ENCODE data around the gene ARHGAP32.
"Not testable (repeated sequence)": the region's sequence is repeated elsewhere in the genome, so short reads cannot be mapped to it uniquely, and the experiment has no call there.

The ARHGAP32 gene

GRCh38 chr11:129185082-129185481, 7.0 kb downstream of the ARHGAP32 start:
- ATAC-seq (replicated peaks); H3K36me3 Mint-ChIP-seq (ENCODE audit: insufficient read depth); H3K4me3 Mint-ChIP-seq; H3K9me3 Mint-ChIP-seq; H3K27me3 Mint-ChIP-seq; H3K4me1 Mint-ChIP-seq (ENCODE audit: low read depth in 2 of 2); H3K27ac Mint-ChIP-seq; DNase-seq: not testable (repeated sequence)

GRCh38 chr11:129184581-129184980, 7.5 kb downstream of the ARHGAP32 start:
- Mint-ChIP-seq H3K27ac (no peak overlapping the region), H3K9me3 (no peaks in the 10 kb centered on the region), H3K27me3 (no peaks in the 10 kb centered on the region), H3K36me3 (ENCODE audit: insufficient read depth) (no peaks in the 10 kb centered on the region), H3K4me1 (ENCODE audit: low read depth in 2 of 2) (no peaks in the 10 kb centered on the region), H3K4me3 (no peak overlapping the region)
- DNase-seq (no peak), ATAC-seq (replicated peaks) (no peak)

- no peaks in the 10 kb centered on the region for H3K27me3 Mint-ChIP-seq
- no peaks in the 10 kb centered on the region for H3K36me3 Mint-ChIP-seq (ENCODE audit: insufficient read depth)
- no peak for ATAC-seq (replicated peaks)
- DNase-seq: no peak
- no peak overlapping the region for H3K4me3 Mint-ChIP-seq
- no peaks in the 10 kb centered on the region for H3K4me1 Mint-ChIP-seq (ENCODE audit: low read depth in 2 of 2)
- no peak overlapping the region for H3K27ac Mint-ChIP-seq
- H3K9me3 Mint-ChIP-seq: peaks cover 7 to 10% of the 10 kb centered on the region in 2 donors
Measured at GRCh38 chr11:129167315-129167714, 24.8 kb downstream of the ARHGAP32 start.

GRCh38 chr11:129163714-129164164, 28.4 kb downstream of the ARHGAP32 start:
- Mint-ChIP-seq H3K4me3 (no peak overlapping the region), H3K36me3 (ENCODE audit: insufficient read depth) (no peaks in the 10 kb centered on the region), H3K27me3 (no peaks in the 10 kb centered on the region), H3K4me1 (ENCODE audit: low read depth in 2 of 2) (no peaks in the 10 kb centered on the region), H3K9me3 (peaks cover 5 to 6% of the 10 kb centered on the region in 2 donors), H3K27ac (no peak overlapping the region)
- no peak for ATAC-seq (replicated peaks)
- no peak for DNase-seq

- H3K27me3 Mint-ChIP-seq; H3K4me3 Mint-ChIP-seq; H3K27ac Mint-ChIP-seq; H3K4me1 Mint-ChIP-seq (ENCODE audit: low read depth in 2 of 2); ATAC-seq (replicated peaks); DNase-seq; H3K9me3 Mint-ChIP-seq; H3K36me3 Mint-ChIP-seq (ENCODE audit: insufficient read depth): not testable (repeated sequence)
Measured at GRCh38 chr11:129157080-129157479, 35.0 kb downstream of the ARHGAP32 start.

GRCh38 chr11:129155745-129156144, 36.4 kb downstream of the ARHGAP32 start:
- peaks cover 8 to 9% of the 10 kb centered on the region in 2 donors for H3K9me3 Mint-ChIP-seq
- no peak for ATAC-seq (replicated peaks)
- H3K4me3 Mint-ChIP-seq: no peak overlapping the region
- DNase-seq: no peak
- no peaks in the 10 kb centered on the region for H3K4me1 Mint-ChIP-seq (ENCODE audit: low read depth in 2 of 2)
- no peaks in the 10 kb centered on the region for H3K36me3 Mint-ChIP-seq (ENCODE audit: insufficient read depth)
- no peak overlapping the region for H3K27ac Mint-ChIP-seq
- H3K27me3 Mint-ChIP-seq: no peaks in the 10 kb centered on the region

GRCh38 chr11:129148487-129148886, 43.6 kb downstream of the ARHGAP32 start:
- peaks cover 5 to 7% of the 10 kb centered on the region in 2 donors for H3K27me3 Mint-ChIP-seq
- no peak for DNase-seq
- H3K36me3 Mint-ChIP-seq (ENCODE audit: insufficient read depth): no peaks in the 10 kb centered on the region
- H3K27ac Mint-ChIP-seq: no peak overlapping the region
- H3K4me3 Mint-ChIP-seq: no peak overlapping the region
- no peak for ATAC-seq (replicated peaks)
- H3K4me1 Mint-ChIP-seq (ENCODE audit: low read depth in 2 of 2): no peaks in the 10 kb centered on the region
- H3K9me3 Mint-ChIP-seq: peaks cover 6 to 26% of the 10 kb centered on the region in 2 donors

- DNase-seq: no peak
- Mint-ChIP-seq H3K9me3 (peaks cover 0 to 16% of the 10 kb centered on the region in 2 donors), H3K27me3 (peaks cover 5 to 7% of the 10 kb centered on the region in 2 donors), H3K27ac (no peak overlapping the region), H3K36me3 (ENCODE audit: insufficient read depth) (no peaks in the 10 kb centered on the region), H3K4me1 (ENCODE audit: low read depth in 2 of 2) (no peaks in the 10 kb centered on the region), H3K4me3 (no peak overlapping the region)
- ATAC-seq (replicated peaks): no peak
Measured at GRCh38 chr11:129146191-129146590, 45.9 kb downstream of the ARHGAP32 start.

- no peak for DNase-seq
- Mint-ChIP-seq H3K27me3 (peaks cover 5 to 7% of the 10 kb centered on the region in 2 donors), H3K4me1 (ENCODE audit: low read depth in 2 of 2) (no peaks in the 10 kb centered on the region), H3K27ac (no peak overlapping the region), H3K4me3 (no peak overlapping the region), H3K36me3 (ENCODE audit: insufficient read depth) (no peaks in the 10 kb centered on the region), H3K9me3 (peaks cover 0 to 14% of the 10 kb centered on the region in 2 donors)
- no peak for ATAC-seq (replicated peaks)
Measured at GRCh38 chr11:129145276-129145675, 46.8 kb downstream of the ARHGAP32 start.

- no peak for DNase-seq
- no peak overlapping the region for H3K4me3 Mint-ChIP-seq
- peaks cover 0 to 10% of the 10 kb centered on the region in 2 donors for H3K9me3 Mint-ChIP-seq
- H3K36me3 Mint-ChIP-seq (ENCODE audit: insufficient read depth): no peaks in the 10 kb centered on the region
- no peak overlapping the region for H3K27ac Mint-ChIP-seq
- ATAC-seq (replicated peaks): no peak
- peaks cover 5 to 7% of the 10 kb centered on the region in 2 donors for H3K27me3 Mint-ChIP-seq
- H3K4me1 Mint-ChIP-seq (ENCODE audit: low read depth in 2 of 2): peaks cover 0 to 2% of the 10 kb centered on the region in 2 donors
Measured at GRCh38 chr11:129144256-129144655, 47.9 kb downstream of the ARHGAP32 start.

GRCh38 chr11:129143335-129143734, 48.8 kb downstream of the ARHGAP32 start:
- Mint-ChIP-seq H3K27ac (no peak overlapping the region), H3K9me3 (peaks cover 0 to 7% of the 10 kb centered on the region in 2 donors), H3K27me3 (peaks cover 0 to 7% of the 10 kb centered on the region in 2 donors), H3K4me3 (no peak overlapping the region), H3K4me1 (ENCODE audit: low read depth in 2 of 2) (peaks cover 0 to 2% of the 10 kb centered on the region in 2 donors), H3K36me3 (ENCODE audit: insufficient read depth) (no peaks in the 10 kb centered on the region)
- no peak for DNase-seq
- no peak for ATAC-seq (replicated peaks)

GRCh38 chr11:129141748-129142523, 50.2 kb downstream of the ARHGAP32 start:
- ATAC-seq (replicated peaks) (no peak), DNase-seq (no peak)
- Mint-ChIP-seq H3K4me3 (no peak overlapping the region), H3K27me3 (no peaks in the 10 kb centered on the region), H3K4me1 (ENCODE audit: low read depth in 2 of 2) (peaks cover 0 to 2% of the 10 kb centered on the region in 2 donors), H3K9me3 (peaks cover 0 to 7% of the 10 kb centered on the region in 2 donors), H3K27ac (no peak overlapping the region), H3K36me3 (ENCODE audit: insufficient read depth) (no peaks in the 10 kb centered on the region)

- H3K4me3 Mint-ChIP-seq: no peak overlapping the region
- ATAC-seq (replicated peaks) (no peak), DNase-seq (no peak)
- H3K4me1 Mint-ChIP-seq (ENCODE audit: low read depth in 2 of 2): no peaks in the 10 kb centered on the region
- no peaks in the 10 kb centered on the region for H3K27me3 Mint-ChIP-seq
- H3K27ac Mint-ChIP-seq: no peak overlapping the region
- H3K9me3 Mint-ChIP-seq: no peaks in the 10 kb centered on the region
- no peaks in the 10 kb centered on the region for H3K36me3 Mint-ChIP-seq (ENCODE audit: insufficient read depth)
Measured at GRCh38 chr11:129131316-129131715, 60.8 kb downstream of the ARHGAP32 start.

GRCh38 chr11:129128881-129129620, 63.1 kb downstream of the ARHGAP32 start:
- not testable (repeated sequence) for H3K4me1 Mint-ChIP-seq (ENCODE audit: low read depth in 2 of 2); H3K9me3 Mint-ChIP-seq; H3K4me3 Mint-ChIP-seq; DNase-seq; H3K27me3 Mint-ChIP-seq; ATAC-seq (replicated peaks); H3K27ac Mint-ChIP-seq; H3K36me3 Mint-ChIP-seq (ENCODE audit: insufficient read depth)
